HG02852 (cell line): ENCODE data around the gene ALKAL2.
A peak's percentile ranks its signal among the peaks of the same experiment; 100 is the strongest.

Experiments used
- ATAC-seq: cut with Tn5 transposase; IDR thresholded peaks from one replicate; pipeline ENCODE4 v1.9.1; 2021; ENCODE audit warnings: mild to moderate bottlenecking, moderate library complexity; ENCODE audit not compliant: unreplicated experiment

The ALKAL2 gene

GRCh38 chr2:295090-295489 lies 7.2 kb upstream of the ALKAL2 start:
- no peak for ATAC-seq

- no peak for ATAC-seq
Measured at GRCh38 chr2:290090-290722, 2.3 kb upstream of the ALKAL2 start.

- no peak for ATAC-seq
Measured at GRCh38 chr2:289362-290089, 1.6 kb upstream of the ALKAL2 start.

- ATAC-seq: no peak
Measured at GRCh38 chr2:288758-289361, 969 bp upstream of the ALKAL2 start.

- ATAC-seq: no peak
Measured at GRCh38 chr2:287471-287885, 413 bp downstream of the ALKAL2 start.

GRCh38 chr2:286774-287392 lies 1.0 kb downstream of the ALKAL2 start:
- no peak for ATAC-seq

- ATAC-seq: no peak
Measured at GRCh38 chr2:286035-286434, 1.9 kb downstream of the ALKAL2 start.

GRCh38 chr2:285531-285930 lies 2.4 kb downstream of the ALKAL2 start:
- no peak for ATAC-seq

- no peak for ATAC-seq
Measured at GRCh38 chr2:284896-285492, 2.9 kb downstream of the ALKAL2 start.

- ATAC-seq: no peak
Measured at GRCh38 chr2:283996-284794, 3.7 kb downstream of the ALKAL2 start.

- ATAC-seq: no peak
Measured at GRCh38 chr2:282371-283263, 5.3 kb downstream of the ALKAL2 start.

GRCh38 chr2:281381-281780 lies 6.5 kb downstream of the ALKAL2 start:
- ATAC-seq: no peak

- no peak for ATAC-seq
Measured at GRCh38 chr2:280650-281110, 7.2 kb downstream of the ALKAL2 start.

GRCh38 chr2:279956-280649 lies 7.8 kb downstream of the ALKAL2 start:
- ATAC-seq: no peak

GRCh38 chr2:279366-279765 lies 8.5 kb downstream of the ALKAL2 start:
- ATAC-seq: no peak

- ATAC-seq: no peak
Measured at GRCh38 chr2:278927-279320, 9.0 kb downstream of the ALKAL2 start.

GRCh38 chr2:278312-278926 lies 9.5 kb downstream of the ALKAL2 start:
- no peak for ATAC-seq

- ATAC-seq: peak; percentile 99
Measured at GRCh38 chr2:275466-275865, 12.4 kb downstream of the ALKAL2 start.
